GM19324 (cell line): ENCODE results near the gene USP22.

Experiments
- ATAC-seq: cut with Tn5 transposase; IDR thresholded peaks from one replicate; pipeline ENCODE4 v1.9.1; 2021; ENCODE audit warnings: mild to moderate bottlenecking, moderate library complexity; ENCODE audit not compliant: unreplicated experiment, low FRiP score

USP22 gene

GRCh38 chr17:21024024-21024423, 18.8 kb downstream of the USP22 start:
- no peak for ATAC-seq

GRCh38 chr17:21021208-21021803, 21.5 kb downstream of the USP22 start:
- ATAC-seq, result no peak

GRCh38 chr17:21020622-21021021, 22.2 kb downstream of the USP22 start:
- no peak for ATAC-seq

GRCh38 chr17:21019976-21020586, 22.7 kb downstream of the USP22 start:
- no peak for ATAC-seq

- no peak for ATAC-seq
Measured at GRCh38 chr17:21018894-21019293, 23.9 kb downstream of the USP22 start.

GRCh38 chr17:21017861-21018260, 24.9 kb downstream of the USP22 start:
- ATAC-seq, result no peak

GRCh38 chr17:21017256-21017655, 25.6 kb downstream of the USP22 start:
- ATAC-seq, result no peak

- no peak for ATAC-seq
Measured at GRCh38 chr17:21016826-21017225, 26.0 kb downstream of the USP22 start.

- ATAC-seq, result no peak
Measured at GRCh38 chr17:21015564-21015963, 27.2 kb downstream of the USP22 start.

GRCh38 chr17:21014498-21014897, 28.3 kb downstream of the USP22 start:
- no peak for ATAC-seq

- no peak for ATAC-seq
Measured at GRCh38 chr17:21013983-21014382, 28.8 kb downstream of the USP22 start.

- ATAC-seq, result no peak
Measured at GRCh38 chr17:21012736-21013135, 30.1 kb downstream of the USP22 start.

- ATAC-seq, result no peak
Measured at GRCh38 chr17:21010705-21011596, 31.9 kb downstream of the USP22 start.

GRCh38 chr17:21008992-21009671, 33.7 kb downstream of the USP22 start:
- no peak for ATAC-seq

- no peak for ATAC-seq
Measured at GRCh38 chr17:21008160-21008915, 34.5 kb downstream of the USP22 start.

GRCh38 chr17:21007646-21008045, 35.2 kb downstream of the USP22 start:
- no peak for ATAC-seq

GRCh38 chr17:21005803-21006202, 37.0 kb downstream of the USP22 start:
- ATAC-seq, result no peak

GRCh38 chr17:21005367-21005766, 37.4 kb downstream of the USP22 start:
- ATAC-seq, result no peak

- ATAC-seq, result no peak
Measured at GRCh38 chr17:21004016-21004930, 38.5 kb downstream of the USP22 start.
